A673 (cell line): Measurements from ENCODE around the gene ENGASE.

Experiments used
- EZH2 ChIP-seq: fragments of 200-600 bp; sonication (generic); IDR thresholded peaks from 2 replicates; pipeline ENCODE4 v1.6.1; 2017; ENCODE audit warnings: borderline replicate concordance, low read depth, mild to moderate bottlenecking, mixed read lengths, antibody characterized with exemption, low read length; ENCODE audit not compliant: poor library complexity, severe bottlenecking
- TF ChIP-seq, protein P1 (sequence below): fragments of 300-800, 200-600 bp; sonication (generic); conservative IDR thresholded peaks from 2 replicates; pipeline ENCODE4 v1.5.1; 2017; ENCODE audit warnings: low read depth, mild to moderate bottlenecking, antibody characterized with exemption, low read length, moderate library complexity, mixed read lengths

DNA sequence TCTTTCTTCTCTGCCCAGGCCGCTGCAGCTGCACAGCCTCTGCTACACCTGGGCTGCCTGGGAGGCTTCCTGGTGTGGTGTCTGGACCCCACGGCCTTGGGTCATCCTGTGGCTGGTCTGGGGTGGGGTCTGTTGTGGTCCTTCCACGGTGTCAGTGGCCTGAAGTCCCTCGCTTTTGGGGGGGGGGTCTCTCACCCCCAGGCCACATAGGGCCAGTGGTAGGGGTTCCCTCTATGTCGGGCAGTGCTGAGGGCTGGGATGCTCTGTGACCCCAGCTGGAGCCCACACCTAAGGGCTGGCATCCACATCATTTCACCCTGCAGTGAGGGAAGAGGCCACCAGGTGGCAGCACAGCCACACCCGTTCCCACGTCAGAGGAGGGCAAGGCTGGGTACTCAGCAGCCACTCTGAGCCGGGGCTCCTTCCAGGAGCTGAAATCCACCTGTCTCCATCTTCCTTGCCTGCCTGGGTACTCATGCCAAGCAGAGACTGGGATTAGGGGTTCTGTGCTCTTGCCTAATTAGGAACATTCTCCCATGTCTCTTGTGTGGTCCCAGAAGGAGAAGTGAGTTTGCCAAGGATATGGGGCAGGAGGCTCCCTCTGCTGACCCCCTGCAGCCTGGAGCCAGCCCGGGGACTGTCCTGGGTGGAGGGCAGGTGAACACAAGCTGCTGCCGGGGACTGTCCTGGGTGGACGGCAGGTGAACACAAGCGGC is 13.0 kb downstream of the ENGASE start:
- TF ChIP-seq, protein P1, sequence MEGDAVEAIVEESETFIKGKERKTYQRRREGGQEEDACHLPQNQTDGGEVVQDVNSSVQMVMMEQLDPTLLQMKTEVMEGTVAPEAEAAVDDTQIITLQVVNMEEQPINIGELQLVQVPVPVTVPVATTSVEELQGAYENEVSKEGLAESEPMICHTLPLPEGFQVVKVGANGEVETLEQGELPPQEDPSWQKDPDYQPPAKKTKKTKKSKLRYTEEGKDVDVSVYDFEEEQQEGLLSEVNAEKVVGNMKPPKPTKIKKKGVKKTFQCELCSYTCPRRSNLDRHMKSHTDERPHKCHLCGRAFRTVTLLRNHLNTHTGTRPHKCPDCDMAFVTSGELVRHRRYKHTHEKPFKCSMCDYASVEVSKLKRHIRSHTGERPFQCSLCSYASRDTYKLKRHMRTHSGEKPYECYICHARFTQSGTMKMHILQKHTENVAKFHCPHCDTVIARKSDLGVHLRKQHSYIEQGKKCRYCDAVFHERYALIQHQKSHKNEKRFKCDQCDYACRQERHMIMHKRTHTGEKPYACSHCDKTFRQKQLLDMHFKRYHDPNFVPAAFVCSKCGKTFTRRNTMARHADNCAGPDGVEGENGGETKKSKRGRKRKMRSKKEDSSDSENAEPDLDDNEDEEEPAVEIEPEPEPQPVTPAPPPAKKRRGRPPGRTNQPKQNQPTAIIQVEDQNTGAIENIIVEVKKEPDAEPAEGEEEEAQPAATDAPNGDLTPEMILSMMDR, result peak; percentile 92
- no peak for TF ChIP-seq EZH2
